ENCODE results near the gene AHNAK2.

Gene AHNAK2

DNA sequence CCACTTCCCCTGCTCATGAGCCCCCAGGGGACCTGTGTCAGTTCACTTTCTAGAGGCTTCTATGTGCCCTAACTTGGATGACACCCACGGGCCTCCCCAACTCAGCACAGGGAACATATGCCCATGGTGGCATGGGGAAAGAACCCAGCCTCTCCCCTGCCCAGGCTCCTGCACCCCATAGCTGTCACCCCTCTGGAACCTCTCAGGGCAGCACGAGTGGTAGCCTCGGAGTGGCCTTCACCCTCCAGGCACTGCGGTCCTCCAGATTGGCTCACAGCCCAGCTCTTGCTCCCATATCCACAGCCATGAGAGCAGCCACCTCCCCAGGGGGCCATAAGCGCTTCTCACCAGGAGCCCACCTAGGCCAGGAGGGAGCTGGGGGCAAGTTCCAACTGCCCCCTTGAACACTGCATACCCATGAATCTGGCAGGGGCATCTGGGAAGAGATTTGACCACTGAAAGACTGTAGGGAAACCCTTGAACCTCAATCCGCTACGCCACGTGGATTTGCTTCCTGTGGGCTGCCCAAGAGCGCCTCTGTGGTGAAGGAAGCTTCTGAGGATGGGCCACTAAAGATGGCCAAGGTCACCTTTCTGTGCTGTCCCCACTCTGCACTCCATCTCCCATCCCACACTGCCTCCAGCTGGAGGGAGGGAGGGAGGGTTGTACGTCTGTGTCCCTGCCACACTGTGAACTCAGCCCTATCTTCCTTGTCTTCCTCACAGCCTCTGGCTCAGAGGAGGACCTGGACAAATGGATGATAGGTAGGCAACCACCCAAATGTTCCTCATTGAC, 41.6 kb downstream of the AHNAK2 start:
- DNase-seq = no peak

DNA sequence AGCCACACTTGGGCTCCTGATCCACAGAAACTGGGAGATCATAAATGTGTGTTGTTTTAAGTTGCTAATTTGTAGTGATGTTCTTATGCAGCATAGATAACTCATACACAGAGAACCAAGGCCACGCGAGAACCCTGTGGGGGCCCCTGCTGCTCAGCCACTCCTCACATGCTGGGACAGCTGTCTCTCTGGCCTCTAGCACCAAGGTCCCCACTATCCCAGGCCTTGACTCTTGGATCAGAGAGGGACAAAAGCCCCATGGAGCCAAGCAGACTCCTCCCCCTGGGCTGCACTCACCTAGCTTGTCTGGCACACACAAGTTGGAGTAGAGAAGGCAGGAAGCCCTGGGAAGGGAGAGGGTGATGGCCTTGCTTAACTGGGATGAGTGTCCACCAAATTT, 42.2 kb downstream of the AHNAK2 start:
- no peak for DNase-seq

DNA sequence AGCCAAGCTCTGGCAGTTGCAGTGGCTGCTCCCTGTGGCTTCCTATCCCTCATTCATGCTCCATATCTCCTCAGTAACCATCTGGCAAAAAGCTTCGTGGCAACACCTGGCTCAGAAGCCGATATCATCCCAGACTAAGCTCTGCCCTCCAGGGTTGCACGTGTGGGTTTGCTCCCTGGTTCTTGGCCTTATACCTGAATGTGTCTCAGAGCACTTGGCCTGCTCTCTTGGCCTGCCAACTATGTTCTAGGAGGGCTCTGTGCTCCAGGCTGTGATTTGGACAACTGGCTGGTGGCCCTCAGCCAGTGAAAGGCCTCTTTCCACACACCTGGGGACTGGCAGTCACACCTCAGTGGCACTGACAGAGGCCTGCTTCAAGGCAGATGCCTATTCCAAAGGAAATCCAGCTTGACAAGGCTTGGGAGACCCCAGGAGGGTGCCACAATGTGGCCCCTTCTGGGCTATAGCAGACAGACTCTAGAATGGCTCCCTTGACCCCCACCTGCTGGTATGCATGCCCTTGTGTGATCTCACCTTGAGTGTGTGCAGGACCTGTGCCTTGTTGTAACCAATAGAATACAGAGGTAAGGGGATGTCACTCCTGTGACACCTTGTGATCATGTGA, 43.0 kb downstream of the AHNAK2 start:
- no peak for DNase-seq

DNA sequence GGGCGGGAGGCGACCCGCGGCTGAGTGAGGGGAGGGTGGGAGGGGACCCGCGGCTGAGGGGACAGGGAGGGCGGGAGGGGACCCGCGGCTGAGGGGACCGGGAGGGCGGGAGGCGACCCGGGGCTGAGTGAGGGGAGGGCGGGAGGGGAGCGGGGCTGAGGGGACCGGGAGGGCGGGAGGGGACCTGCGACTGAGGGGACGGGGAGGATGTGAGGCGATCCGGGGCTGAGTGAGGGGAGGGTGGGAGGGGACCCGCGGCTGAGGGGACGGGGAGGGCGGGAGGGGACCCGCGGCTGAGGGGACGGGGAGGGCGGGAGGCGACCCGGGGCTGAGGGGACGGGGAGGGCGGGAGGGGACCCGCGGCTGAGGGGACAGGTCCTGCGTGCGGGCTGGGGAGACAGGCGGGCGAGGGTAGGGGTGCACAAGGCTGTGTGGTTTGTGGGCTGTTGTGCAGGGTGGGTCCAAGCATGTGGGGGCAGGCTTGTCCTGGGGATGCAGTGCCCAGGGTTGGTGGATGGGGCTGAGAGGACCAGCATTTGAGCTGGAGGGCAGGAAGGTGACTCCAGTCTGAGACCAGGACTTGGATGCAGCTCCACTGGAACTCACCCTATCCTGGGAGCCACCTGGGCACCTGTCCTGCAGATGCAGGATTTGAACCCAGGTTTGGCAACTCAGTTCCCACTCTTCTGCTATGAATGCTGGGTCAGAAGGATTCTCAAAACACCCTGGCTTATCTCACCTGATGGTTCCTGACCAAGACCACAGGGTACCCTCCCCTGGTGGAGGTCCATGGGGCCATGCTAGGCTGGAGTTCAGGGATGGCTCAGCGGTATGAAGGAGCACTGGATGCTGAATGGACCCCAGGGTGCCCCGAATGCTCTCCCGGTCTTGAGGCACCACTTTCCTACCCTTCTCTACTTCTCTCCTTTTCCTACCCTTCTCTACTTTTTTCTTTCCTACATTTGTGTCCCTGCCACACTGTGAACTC, 44.1 kb downstream of the AHNAK2 start:
- no peak for DNase-seq

DNA sequence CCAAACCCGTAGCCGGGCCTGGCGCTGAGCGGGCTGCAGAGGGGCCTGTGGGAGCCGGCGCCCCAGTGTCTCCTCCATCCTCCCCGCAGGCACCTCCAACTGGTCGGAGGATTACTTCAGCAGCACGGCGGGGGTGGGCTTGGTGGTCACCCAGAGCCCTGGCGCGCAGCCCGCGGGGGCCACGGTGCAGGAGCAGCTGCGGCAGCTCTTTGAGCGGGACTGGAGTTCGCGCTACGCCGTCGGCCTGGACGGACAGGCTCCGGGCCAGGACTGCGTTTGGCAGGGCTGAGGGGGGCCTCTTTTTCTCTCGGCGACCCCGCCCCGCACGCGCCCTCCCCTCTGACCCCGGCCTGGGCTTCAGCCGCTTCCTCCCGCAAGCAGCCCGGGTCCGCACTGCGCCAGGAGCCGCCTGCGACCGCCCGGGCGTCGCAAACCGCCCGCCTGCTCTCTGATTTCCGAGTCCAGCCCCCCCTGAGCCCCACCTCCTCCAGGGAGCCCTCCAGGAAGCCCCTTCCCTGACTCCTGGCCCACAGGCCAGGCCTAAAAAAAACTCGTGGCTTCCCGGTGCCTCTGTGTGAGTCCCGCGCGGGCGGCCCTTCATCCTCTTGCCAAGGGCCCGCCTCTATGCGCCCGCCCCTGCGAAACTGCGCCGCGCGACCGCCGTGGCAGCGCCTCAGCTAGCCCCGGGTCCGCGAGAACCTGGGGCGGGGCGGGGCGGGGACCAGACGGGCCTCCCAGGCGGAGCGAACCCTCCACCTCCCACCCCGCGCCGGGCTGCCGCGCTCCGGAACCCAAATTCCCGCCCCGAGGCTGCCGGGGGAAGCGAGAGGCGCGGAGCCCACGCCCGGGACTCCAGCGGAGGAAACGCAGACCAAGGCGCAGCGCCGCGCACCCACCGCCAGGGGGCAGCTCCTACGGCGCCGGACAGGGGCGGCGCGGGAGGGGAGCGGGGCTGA, 45.2 kb downstream of the AHNAK2 start:
- DNase-seq = peak; percentile 91

DNA sequence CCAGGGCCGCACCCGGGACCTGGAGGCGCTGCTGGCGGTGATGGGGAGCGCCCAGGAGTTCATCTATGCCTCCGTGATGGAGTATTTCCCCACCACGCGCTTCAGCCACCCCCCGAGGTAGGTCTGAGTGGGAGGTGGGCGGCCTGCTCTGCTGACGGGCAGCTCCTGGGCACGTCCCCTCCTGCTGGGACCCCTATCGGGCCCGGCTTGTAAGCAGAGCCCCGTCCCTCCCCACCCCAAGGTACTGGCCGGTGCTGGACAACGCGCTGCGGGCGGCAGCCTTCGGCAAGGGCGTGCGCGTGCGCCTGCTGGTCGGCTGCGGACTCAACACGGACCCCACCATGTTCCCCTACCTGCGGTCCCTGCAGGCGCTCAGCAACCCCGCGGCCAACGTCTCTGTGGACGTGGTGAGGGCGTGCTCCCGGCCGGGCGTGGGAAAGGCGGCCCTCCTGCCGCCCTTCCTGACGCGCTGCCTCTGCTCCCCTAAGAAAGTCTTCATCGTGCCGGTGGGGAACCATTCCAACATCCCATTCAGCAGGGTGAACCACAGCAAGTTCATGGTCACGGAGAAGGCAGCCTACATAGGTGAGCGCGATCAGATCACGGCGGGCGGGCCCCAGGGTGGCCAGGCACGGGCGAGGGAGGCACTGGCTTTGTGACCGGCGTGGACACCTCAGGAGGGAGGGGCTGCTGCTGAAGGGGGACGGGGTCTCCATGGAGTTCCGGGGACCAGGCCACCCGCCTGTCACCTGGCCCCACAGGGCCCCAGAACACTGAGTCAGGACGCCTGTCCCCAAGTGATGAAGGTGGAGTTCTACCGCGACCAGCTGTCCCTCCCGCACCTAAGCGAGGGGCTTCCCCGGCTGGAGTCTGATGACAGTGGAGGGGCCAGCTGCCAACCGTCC, 46.2 kb downstream of the AHNAK2 start:
- DNase-seq = no peak

DNA sequence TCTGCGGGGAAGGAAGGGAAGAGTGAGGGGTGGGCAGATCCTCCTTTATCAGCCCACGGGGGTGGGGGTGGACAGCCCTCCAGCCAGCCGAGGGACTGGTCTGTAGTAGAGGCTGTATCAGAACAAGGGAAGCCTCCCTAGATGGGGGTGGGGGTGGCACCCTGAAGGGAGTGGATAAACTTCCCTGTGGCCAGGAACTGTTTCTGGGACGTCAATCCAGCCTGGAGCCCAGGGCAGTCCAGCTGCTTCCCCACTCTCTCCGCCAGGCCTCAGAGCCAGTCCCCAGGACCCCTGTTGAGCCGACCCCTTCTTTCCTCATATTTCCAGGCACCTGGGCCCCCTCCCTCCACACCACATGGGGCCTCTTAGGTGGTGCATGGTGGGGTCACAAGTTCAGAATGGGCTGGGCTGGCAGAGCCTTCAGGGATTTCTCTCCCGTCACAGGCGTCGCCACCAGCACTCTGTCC, 46.8 kb downstream of the AHNAK2 start:
- no peak for DNase-seq

DNA sequence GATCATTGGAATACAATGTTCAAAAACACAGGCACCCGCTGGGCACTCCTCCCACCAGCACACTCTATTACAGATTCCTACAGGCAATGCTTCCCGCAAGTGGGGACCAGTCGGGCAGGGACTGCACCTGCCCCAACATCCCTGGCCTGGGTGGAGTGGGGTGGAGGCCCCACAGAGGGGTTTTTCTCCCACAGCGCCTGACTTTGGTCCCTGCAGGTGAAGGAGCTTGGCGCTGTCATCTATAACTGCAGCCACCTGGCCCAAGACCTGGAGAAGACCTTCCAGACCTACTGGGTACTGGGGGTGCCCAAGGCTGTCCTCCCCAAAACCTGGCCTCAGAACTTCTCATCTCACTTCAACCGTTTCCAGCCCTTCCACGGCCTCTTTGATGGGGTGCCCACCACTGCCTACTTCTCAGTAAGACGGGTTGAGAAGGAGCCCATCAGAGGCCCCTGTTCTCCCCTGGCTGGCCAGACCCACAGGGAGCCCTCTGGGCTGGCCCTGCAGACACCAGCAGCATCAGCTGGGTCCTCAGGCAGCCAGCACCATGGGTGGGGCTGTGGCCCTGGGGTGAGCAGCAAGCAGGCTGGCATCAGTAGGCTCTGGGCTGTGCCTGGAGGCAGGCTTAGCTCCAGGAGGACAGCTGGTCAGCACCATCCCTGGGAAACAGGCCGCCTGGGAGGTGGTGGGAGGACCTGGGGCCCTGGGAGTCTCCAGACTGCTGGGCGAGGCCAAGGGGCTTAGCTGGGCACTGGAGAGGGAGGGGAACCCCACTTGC, 47.5 kb downstream of the AHNAK2 start:
- no peak for DNase-seq

DNA sequence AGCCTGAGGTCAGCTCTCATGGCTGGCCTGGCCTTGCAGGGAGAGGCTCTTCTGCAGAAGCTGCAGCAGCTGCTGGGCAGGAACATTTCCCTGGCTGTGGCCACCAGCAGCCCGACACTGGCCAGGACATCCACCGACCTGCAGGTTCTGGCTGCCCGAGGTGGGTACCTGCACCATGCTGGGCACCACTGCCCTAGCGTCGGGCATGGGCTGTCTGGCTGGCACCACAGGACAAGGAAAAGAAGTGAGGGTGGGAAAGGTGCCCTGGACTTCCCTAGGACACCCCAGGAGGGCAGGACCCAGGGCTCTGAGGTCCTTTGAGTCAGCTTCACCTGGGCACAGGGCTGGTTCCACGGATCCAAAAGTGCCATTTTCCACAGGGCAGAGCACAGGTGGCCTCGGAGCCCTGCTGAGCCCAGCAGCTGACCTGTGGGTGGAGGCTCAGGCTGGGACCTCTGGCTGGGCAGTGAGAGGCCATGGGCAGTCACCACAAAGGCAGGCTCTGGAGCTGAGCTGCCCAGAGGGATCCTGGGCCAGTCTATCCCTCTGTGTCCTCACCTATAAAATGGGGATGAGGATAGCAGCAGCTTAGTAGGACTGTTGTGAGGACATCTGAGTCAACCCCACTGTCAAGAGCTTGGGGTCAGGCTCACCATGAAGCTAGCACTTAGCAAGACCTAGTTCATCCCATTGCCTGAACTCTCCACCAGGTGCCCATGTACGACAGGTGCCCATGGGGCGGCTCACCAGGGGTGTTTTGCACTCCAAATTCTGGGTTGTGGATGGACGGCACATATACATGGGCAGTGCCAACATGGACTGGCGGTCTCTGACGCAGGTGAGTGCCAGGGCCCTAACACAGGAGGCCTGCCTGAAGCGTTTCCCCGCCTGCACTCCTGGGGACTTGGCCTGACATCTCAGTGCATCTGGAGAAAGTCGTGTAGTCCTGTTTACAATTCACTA, 48.6 kb downstream of the AHNAK2 start:
- DNase-seq = no peak

DNA sequence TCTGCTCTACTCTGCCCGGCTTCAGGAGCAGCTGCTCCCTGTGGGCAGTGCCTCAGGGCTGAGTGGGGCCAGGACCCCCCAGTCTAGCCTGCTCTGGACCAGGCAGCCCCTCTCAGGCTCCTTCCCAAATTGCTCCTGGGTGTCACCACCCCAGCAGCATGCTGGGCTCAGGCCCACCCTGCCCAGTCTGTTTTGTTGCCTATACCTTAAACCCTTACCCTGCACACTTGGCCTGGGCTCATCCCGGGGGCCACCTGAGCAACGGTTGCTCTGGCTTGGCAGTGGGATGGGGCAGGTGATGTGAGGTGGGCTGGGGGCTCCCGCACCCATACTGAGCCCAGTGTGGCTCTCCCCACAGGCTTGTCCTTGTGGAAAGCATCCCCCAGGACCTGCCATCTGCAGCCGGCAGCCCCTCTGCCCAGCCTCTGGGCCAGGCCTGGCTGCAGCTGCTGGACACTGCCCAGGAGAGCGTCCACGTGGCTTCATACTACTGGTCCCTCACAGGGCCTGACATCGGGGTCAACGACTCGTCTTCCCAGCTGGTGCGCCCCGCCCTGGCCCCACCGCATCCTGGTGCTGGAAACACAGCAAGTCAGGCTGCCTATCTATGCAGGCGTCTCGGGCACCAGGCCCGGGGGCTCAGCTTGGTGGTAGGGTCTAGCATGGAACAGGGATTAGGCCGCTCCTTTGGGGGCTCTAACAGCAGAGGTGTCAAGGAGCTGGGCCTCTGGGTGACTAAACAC, 49.6 kb downstream of the AHNAK2 start:
- DNase-seq = no peak

DNA sequence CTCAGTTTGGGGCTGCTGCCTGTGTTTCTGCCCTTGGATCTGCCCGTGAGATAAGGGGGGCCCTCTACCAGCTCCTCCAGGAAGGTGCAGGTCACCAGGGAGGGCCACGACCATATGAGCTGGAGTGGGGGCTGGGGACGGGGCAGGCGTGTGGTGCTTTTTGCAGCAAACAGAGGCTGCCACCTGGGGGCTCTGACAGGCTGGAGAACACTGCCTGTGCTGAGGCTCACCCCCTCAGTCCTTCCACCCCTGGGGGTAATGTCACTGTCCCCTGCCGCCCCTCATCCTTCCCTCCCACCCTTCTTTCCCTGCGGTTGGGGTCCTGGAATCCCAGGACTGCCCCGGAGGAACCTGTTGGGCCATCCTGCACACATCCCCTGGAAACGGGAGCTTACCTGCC, 50.3 kb downstream of the AHNAK2 start:
- DNase-seq = no peak

DNA sequence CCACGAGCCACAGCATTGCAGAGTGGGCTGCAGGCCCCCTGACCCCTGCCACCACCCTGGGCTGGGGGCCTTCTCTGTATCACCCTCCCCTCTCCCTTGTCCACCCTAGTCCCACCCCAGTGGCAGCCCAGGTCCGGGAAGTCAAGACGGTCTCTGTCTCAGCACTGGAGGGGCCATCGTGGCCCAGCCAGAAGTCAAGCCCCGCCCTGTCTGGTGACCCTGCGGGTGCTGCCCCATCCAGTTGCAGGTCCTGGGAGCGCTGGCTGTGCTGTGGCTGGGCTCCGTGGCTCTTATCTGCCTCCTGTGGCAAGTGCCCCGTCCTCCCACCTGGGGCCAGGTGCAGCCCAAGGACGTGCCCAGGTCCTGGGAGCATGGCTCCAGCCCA, 50.8 kb downstream of the AHNAK2 start:
- DNase-seq = no peak

DNA sequence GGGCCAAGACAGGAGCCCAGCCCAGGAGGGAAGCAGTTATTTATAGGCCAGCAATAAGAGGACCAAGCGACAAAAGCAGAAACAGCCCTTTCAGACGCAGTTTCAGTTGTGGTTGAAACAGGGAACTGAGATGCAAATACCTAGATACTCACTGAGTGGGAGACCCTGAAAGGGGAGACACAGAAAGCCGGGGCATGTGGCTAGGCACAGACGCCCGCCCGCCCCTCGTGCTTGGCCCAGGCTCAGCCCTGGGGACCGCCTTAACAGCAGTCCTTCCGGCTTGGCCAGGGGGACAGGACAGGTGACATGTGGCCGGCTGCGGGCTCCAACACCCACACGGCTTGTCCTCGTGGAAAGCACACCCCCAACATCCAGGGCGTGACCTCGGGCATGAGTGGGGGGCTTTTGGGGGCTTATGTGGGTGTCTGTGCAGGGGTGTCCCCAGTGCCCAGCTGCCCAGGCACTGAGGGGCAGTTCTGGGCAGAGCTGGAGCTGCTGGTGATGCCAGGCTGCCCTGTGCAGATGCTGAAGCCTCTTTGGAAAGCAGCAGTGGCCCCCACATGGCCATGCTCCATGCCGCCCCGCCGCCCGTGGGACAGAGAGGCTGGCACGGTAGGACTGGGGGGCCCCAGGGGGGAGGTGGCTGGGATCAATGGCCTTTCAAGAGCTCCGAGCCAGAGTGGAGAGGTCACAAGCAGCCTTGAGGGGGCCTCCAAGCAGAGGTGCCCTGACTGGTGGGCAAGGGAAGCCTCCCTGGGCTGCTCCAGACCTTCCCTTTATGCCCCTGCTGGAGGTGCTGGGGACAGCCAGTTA, 51.3 kb downstream of the AHNAK2 start:
- no peak for DNase-seq

DNA sequence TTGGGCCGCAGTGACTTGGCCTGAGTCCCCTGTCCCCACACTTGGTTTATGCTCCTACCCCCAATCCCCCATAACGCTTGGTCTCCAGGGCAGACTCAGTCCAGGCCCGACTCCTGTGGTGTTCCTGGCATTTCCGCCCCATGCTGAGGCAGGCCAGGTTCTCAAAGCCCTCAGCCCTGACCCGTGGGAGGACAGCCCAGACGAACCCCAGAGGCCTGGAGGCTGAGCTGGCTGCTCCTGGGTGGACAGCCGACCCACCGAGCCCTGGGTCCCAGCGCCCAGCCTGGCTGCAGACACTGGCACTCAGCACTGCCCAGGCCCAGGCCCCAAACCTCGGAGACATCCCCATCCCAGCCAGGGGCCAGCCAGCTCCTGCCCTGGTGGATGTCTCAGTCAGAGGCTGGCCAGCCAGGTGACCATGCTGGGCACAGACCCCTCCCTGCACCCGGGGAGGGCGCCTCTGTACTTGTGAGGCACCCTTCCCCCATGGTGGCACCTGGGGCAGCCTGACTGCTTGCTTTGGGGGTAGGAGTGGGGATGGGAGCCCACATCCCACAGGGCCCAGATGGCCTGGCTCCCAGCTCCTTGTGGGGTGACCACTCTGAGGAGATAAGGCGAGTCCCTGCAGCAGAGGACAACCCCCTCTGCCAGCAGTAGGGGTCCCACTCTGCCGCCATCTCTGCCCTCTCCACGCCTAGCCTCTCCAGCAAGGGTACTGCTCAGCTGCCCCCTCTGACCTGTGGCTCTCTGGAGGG, 52.1 kb downstream of the AHNAK2 start:
- DNase-seq = peak; percentile 26

DNA sequence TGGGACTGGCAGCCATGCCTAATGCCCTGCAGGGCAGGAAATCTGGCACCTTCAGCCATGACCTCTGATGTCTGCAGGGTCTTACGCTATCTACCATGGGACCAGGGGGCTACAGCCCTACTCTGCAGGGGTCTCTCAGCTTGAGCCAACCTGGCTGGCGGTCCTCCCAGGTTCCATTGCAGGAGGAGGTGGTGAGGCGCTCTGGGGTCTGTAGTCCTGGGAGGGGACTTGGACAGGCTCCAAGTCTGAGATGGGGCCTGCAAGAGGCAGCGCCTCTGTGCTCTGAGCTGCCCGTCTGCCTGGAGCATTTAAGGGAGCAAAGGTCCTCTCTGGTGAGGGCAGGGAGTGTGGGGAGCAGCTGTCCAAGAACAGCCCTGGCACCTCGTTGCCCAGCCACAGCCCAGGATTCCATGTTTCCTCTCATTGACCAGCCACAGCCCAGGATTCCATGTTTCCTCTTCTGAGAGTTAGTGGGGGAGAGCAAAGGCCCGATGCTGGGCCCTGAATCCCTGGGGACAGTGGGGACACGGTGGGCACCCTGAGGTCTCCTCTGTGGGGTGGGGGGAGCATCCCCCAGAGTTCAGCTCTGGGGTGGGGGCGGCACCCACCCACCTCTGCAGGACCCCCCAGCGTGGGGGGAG, 52.8 kb downstream of the AHNAK2 start:
- no peak for DNase-seq

Data from EL (cell line).